GM18951 (cell line): ENCODE measurements around the gene KLHL3.

Source experiments
- POLR2A ChIP-seq: IDR thresholded peaks from 4 replicates; pipeline ENCODE4 v1.6.1; 2011; ENCODE audit warnings: mild to moderate bottlenecking; ENCODE audit not compliant: insufficient read length, insufficient read depth; ENCODE audit errors: extremely low read depth
- in situ Hi-C: fragments of 300-500 bp; cut with MboI; formaldehyde crosslinking; loops from one replicate; pipeline ENCODE4 v1.12.0; 2022; ENCODE audit warnings: low sequenced_read_pairs, mixed read lengths, inconsistent platforms; ENCODE audit not compliant: unreplicated experiment

The KLHL3 gene

GRCh38 chr5:137754961-137755762 is 19.3 kb upstream of the KLHL3 start:
- in situ Hi-C loops = no loop called here
- TF ChIP-seq POLR2A = no peak

- in situ Hi-C loops = no loop called here
- peak; percentile 93 for TF ChIP-seq POLR2A
Measured at GRCh38 chr5:137754188-137754960, 18.5 kb upstream of the KLHL3 start, which contains the start of gene HNRNPA0. HNRNPA0 (minus strand) TSS chr5:137754363; CDS start chr5:137754066, 297 bp downstream.

- in situ Hi-C loops = no loop called here
- no peak for TF ChIP-seq POLR2A
Measured at GRCh38 chr5:137753691-137754187, 17.9 kb upstream of the KLHL3 start.

- peak; percentile 34 for TF ChIP-seq POLR2A
- in situ Hi-C loops = no loop called here
Measured at GRCh38 chr5:137752905-137753690, 17.2 kb upstream of the KLHL3 start.

GRCh38 chr5:137751869-137752491 is 16.1 kb upstream of the KLHL3 start:
- no peak for TF ChIP-seq POLR2A
- in situ Hi-C loops = no loop called here

- TF ChIP-seq POLR2A = no peak
- in situ Hi-C loops = no loop called here
Measured at GRCh38 chr5:137750436-137750835, 14.5 kb upstream of the KLHL3 start.

GRCh38 chr5:137747848-137748247 is 12.0 kb upstream of the KLHL3 start:
- in situ Hi-C loops = loop anchor here (10.0 kb wide), 1 partner anchor 93 kb away; no protein-coding TSS in a partner anchor
- no peak for TF ChIP-seq POLR2A

- TF ChIP-seq POLR2A = no peak
- in situ Hi-C loops = loop anchor here (10.0 kb wide), 1 partner anchor 88 kb away; no protein-coding TSS in a partner anchor
Measured at GRCh38 chr5:137743031-137743640, 7.2 kb upstream of the KLHL3 start.

GRCh38 chr5:137741718-137742117 is 5.8 kb upstream of the KLHL3 start:
- in situ Hi-C loops = loop anchor here (10.0 kb wide), 1 partner anchor 87 kb away; no protein-coding TSS in a partner anchor
- no peak for TF ChIP-seq POLR2A

GRCh38 chr5:137739737-137740136 is 3.8 kb upstream of the KLHL3 start:
- in situ Hi-C loops = loop anchor here (10.0 kb wide), 1 partner anchor 85 kb away; no protein-coding TSS in a partner anchor

GRCh38 chr5:137738947-137739346 is 3.1 kb upstream of the KLHL3 start:
- no peak for TF ChIP-seq POLR2A
- in situ Hi-C loops = no loop called here

More at GRCh38 chr5:137739737-137740136, 3.8 kb upstream of the KLHL3 start:
- no peak for TF ChIP-seq POLR2A
